Activated naive CD8-positive, alpha-beta T cell treated with anti-CD3 and anti-CD28 coated beads, Interleukin-2, amount 50 U/mL, for 24 hours (primary cell): ENCODE data around the gene GRIP2.

Experiments used
- ATAC-seq: fragments of 150-1000 bp; cut with Tn5 transposase; one replicate; pipeline ENCODE4 v1.10.0; 2021
- DNase-seq: peaks from one replicate; pipeline ENCODE4 v3.0.0; 2021
- H3K27ac Mint-ChIP-seq: one replicate; pipeline ENCODE4 v1.8.0; 2021; ENCODE audit warnings: mild to moderate bottlenecking, mixed read lengths
- H3K27me3 Mint-ChIP-seq: one replicate; pipeline ENCODE4 v1.8.0; 2021; ENCODE audit warnings: mixed read lengths
- H3K36me3 Mint-ChIP-seq: one replicate; pipeline ENCODE4 v1.8.0; 2021; ENCODE audit warnings: low read depth, mixed read lengths
- H3K4me1 Mint-ChIP-seq: one replicate; pipeline ENCODE4 v1.8.0; 2021; ENCODE audit warnings: mixed read lengths
- H3K4me3 Mint-ChIP-seq: one replicate; pipeline ENCODE4 v1.8.0; 2021; ENCODE audit warnings: mild to moderate bottlenecking, moderate library complexity, mixed read lengths
- H3K9me3 Mint-ChIP-seq: one replicate; pipeline ENCODE4 v1.8.0; 2021; ENCODE audit warnings: mixed read lengths

The GRIP2 gene

GRCh38 chr3:14539742-14540491 is at the start of gene GRIP2:
TSS of gene GRIP2 (minus strand) at chr3:14540342. CDS start at chr3:14540308, 34 bp downstream.
- no peak within 1 kb of the TSS for H3K4me3 Mint-ChIP-seq
- ATAC-seq (no peak), DNase-seq (no peak)
- H3K27me3 Mint-ChIP-seq: no peaks in the 10 kb centered on the region
- H3K9me3 Mint-ChIP-seq: no peaks in the 10 kb centered on the region
- no peaks in the 10 kb centered on the region for H3K4me1 Mint-ChIP-seq
- no peaks in the 10 kb centered on the region for H3K36me3 Mint-ChIP-seq
- no peak within 1 kb of the TSS for H3K27ac Mint-ChIP-seq

- Mint-ChIP-seq H3K9me3 (no peaks in the 10 kb centered on the region), H3K36me3 (no peaks in the 10 kb centered on the region), H3K27ac (no peak overlapping the region), H3K4me3 (no peak overlapping the region), H3K27me3 (peaks cover 15% of the 10 kb centered on the region), H3K4me1 (no peaks in the 10 kb centered on the region)
- no peak for ATAC-seq
- no peak for DNase-seq
Measured at GRCh38 chr3:14588425-14589112, 48.4 kb upstream of the GRIP2 start.

- Mint-ChIP-seq H3K4me1 (no peaks in the 10 kb centered on the region), H3K27me3 (peaks cover 16% of the 10 kb centered on the region), H3K9me3 (no peaks in the 10 kb centered on the region), H3K4me3 (no peak overlapping the region), H3K27ac (no peak overlapping the region), H3K36me3 (no peaks in the 10 kb centered on the region)
- ATAC-seq: no peak
- no peak for DNase-seq
Measured at GRCh38 chr3:14587740-14588360, 47.7 kb upstream of the GRIP2 start.

GRCh38 chr3:14586611-14587010 is 46.5 kb upstream of the GRIP2 start:
- Mint-ChIP-seq H3K27me3 (peaks cover 18% of the 10 kb centered on the region), H3K4me3 (no peak overlapping the region), H3K27ac (no peak overlapping the region), H3K36me3 (no peaks in the 10 kb centered on the region), H3K4me1 (no peaks in the 10 kb centered on the region), H3K9me3 (no peaks in the 10 kb centered on the region)
- DNase-seq: no peak
- ATAC-seq: no peak

GRCh38 chr3:14583548-14584091 is 43.5 kb upstream of the GRIP2 start:
- no peak overlapping the region for H3K4me3 Mint-ChIP-seq
- no peak overlapping the region for H3K27ac Mint-ChIP-seq
- H3K9me3 Mint-ChIP-seq: no peaks in the 10 kb centered on the region
- no peaks in the 10 kb centered on the region for H3K4me1 Mint-ChIP-seq
- H3K27me3 Mint-ChIP-seq: peaks cover 10% of the 10 kb centered on the region
- H3K36me3 Mint-ChIP-seq: no peaks in the 10 kb centered on the region
- ATAC-seq (no peak), DNase-seq (no peak)

GRCh38 chr3:14582045-14582410 is 41.9 kb upstream of the GRIP2 start:
- no peaks in the 10 kb centered on the region for H3K9me3 Mint-ChIP-seq

GRCh38 chr3:14581334-14582044 is 41.3 kb upstream of the GRIP2 start:
- ATAC-seq (no peak), DNase-seq (no peak)
- no peak overlapping the region for H3K27ac Mint-ChIP-seq
- no peaks in the 10 kb centered on the region for H3K36me3 Mint-ChIP-seq
- H3K27me3 Mint-ChIP-seq: peaks cover 10% of the 10 kb centered on the region
- H3K9me3 Mint-ChIP-seq: no peaks in the 10 kb centered on the region
- H3K4me1 Mint-ChIP-seq: no peaks in the 10 kb centered on the region
- H3K4me3 Mint-ChIP-seq: no peak overlapping the region

More at GRCh38 chr3:14582045-14582410, 41.9 kb upstream of the GRIP2 start:
- H3K4me3 Mint-ChIP-seq: no peak overlapping the region
- no peak overlapping the region for H3K27ac Mint-ChIP-seq
- ATAC-seq (no peak), DNase-seq (no peak)
- H3K27me3 Mint-ChIP-seq: peaks cover 10% of the 10 kb centered on the region
- no peaks in the 10 kb centered on the region for H3K36me3 Mint-ChIP-seq
- H3K4me1 Mint-ChIP-seq: no peaks in the 10 kb centered on the region

- Mint-ChIP-seq H3K4me3 (no peak overlapping the region), H3K27ac (no peak overlapping the region), H3K4me1 (no peaks in the 10 kb centered on the region), H3K9me3 (no peaks in the 10 kb centered on the region), H3K36me3 (no peaks in the 10 kb centered on the region), H3K27me3 (peaks cover 7% of the 10 kb centered on the region)
- DNase-seq: no peak
- no peak for ATAC-seq
Measured at GRCh38 chr3:14577897-14578296, 37.8 kb upstream of the GRIP2 start.

- Mint-ChIP-seq H3K27me3 (peaks cover 5% of the 10 kb centered on the region), H3K36me3 (no peaks in the 10 kb centered on the region), H3K27ac (no peak overlapping the region), H3K9me3 (no peaks in the 10 kb centered on the region), H3K4me3 (no peak overlapping the region), H3K4me1 (no peaks in the 10 kb centered on the region)
- ATAC-seq: no peak
- DNase-seq: no peak
Measured at GRCh38 chr3:14576163-14576562, 36.0 kb upstream of the GRIP2 start.

- H3K4me3 Mint-ChIP-seq: no peak overlapping the region
- H3K27ac Mint-ChIP-seq: no peak overlapping the region
- H3K27me3 Mint-ChIP-seq: no peaks in the 10 kb centered on the region
- DNase-seq (no peak), ATAC-seq (no peak)
- no peaks in the 10 kb centered on the region for H3K4me1 Mint-ChIP-seq
- H3K9me3 Mint-ChIP-seq: no peaks in the 10 kb centered on the region
- H3K36me3 Mint-ChIP-seq: no peaks in the 10 kb centered on the region
Measured at GRCh38 chr3:14574183-14574582, 34.0 kb upstream of the GRIP2 start.

- ATAC-seq: no peak
- H3K9me3 Mint-ChIP-seq: no peaks in the 10 kb centered on the region
- no peak overlapping the region for H3K27ac Mint-ChIP-seq
- H3K36me3 Mint-ChIP-seq: no peaks in the 10 kb centered on the region
- no peaks in the 10 kb centered on the region for H3K4me1 Mint-ChIP-seq
- no peak for DNase-seq
- no peak overlapping the region for H3K4me3 Mint-ChIP-seq
- H3K27me3 Mint-ChIP-seq: no peaks in the 10 kb centered on the region
Measured at GRCh38 chr3:14573706-14574105, 33.6 kb upstream of the GRIP2 start.

GRCh38 chr3:14570864-14571263 is 30.7 kb upstream of the GRIP2 start:
- ATAC-seq: no peak
- H3K9me3 Mint-ChIP-seq: no peaks in the 10 kb centered on the region
- H3K27ac Mint-ChIP-seq: no peak overlapping the region
- no peaks in the 10 kb centered on the region for H3K4me1 Mint-ChIP-seq
- no peak for DNase-seq
- no peaks in the 10 kb centered on the region for H3K27me3 Mint-ChIP-seq
- H3K36me3 Mint-ChIP-seq: no peaks in the 10 kb centered on the region
- H3K4me3 Mint-ChIP-seq: no peak overlapping the region

GRCh38 chr3:14570089-14570488 is 29.9 kb upstream of the GRIP2 start:
- DNase-seq: no peak
- H3K4me1 Mint-ChIP-seq: no peaks in the 10 kb centered on the region
- ATAC-seq: no peak
- no peaks in the 10 kb centered on the region for H3K36me3 Mint-ChIP-seq
- no peak overlapping the region for H3K4me3 Mint-ChIP-seq
- H3K27ac Mint-ChIP-seq: no peak overlapping the region
- H3K9me3 Mint-ChIP-seq: no peaks in the 10 kb centered on the region
- no peaks in the 10 kb centered on the region for H3K27me3 Mint-ChIP-seq

GRCh38 chr3:14569474-14570000 is 29.4 kb upstream of the GRIP2 start:
- Mint-ChIP-seq H3K4me3 (no peak overlapping the region), H3K9me3 (no peaks in the 10 kb centered on the region)

More at GRCh38 chr3:14569474-14570000, 29.4 kb upstream of the GRIP2 start:
- ATAC-seq (no peak), DNase-seq (no peak)
- H3K4me1 Mint-ChIP-seq: no peaks in the 10 kb centered on the region
- H3K27me3 Mint-ChIP-seq: no peaks in the 10 kb centered on the region
- H3K36me3 Mint-ChIP-seq: no peaks in the 10 kb centered on the region
- H3K27ac Mint-ChIP-seq: no peak overlapping the region
